ENCODE results near the gene ZRSR2.

DNA sequence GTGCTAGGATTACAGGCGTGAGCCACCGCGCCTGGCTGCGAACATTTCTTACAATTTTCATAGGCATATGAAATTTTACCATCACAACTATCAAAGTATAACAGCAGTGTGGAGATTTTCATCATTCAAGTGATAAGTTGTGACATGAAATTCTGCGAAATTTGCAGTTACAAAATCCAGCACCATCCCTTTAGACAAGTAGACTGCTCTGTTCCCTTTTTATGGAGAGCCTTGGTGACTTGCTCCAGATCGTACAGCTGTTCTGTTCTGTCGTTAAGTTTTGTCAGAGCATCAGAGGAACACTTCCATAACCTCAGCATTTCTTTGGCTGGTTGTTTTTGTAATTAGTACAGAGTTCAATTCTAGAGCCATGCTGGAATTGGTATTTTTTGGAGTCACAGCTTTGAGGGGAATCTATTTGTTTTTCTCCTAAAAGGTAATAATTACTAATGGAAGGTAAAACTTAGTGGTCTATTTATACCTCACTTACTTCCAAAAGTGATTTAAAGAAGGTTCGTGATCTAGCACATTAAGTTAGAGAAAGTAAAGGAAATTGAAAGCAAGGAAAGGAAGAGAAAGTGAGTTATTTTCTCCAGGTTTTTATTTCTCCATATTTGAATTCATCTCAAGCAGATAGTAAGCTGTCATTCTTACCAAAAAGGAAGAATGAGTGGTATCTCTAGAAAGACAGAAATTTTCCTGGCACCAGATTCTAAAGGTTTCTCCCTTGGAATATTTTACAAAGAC lies 22.1 kb downstream of the ZRSR2 start:
- TF ChIP-seq TCF7L2 (IDR thresholded peaks at IDR 0.05; ENCODE audit: low read depth, low read length), result no peak
- TF ChIP-seq, protein P1, sequence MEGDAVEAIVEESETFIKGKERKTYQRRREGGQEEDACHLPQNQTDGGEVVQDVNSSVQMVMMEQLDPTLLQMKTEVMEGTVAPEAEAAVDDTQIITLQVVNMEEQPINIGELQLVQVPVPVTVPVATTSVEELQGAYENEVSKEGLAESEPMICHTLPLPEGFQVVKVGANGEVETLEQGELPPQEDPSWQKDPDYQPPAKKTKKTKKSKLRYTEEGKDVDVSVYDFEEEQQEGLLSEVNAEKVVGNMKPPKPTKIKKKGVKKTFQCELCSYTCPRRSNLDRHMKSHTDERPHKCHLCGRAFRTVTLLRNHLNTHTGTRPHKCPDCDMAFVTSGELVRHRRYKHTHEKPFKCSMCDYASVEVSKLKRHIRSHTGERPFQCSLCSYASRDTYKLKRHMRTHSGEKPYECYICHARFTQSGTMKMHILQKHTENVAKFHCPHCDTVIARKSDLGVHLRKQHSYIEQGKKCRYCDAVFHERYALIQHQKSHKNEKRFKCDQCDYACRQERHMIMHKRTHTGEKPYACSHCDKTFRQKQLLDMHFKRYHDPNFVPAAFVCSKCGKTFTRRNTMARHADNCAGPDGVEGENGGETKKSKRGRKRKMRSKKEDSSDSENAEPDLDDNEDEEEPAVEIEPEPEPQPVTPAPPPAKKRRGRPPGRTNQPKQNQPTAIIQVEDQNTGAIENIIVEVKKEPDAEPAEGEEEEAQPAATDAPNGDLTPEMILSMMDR (IDR thresholded peaks at IDR 0.05), result no peak
- no peak for TF ChIP-seq SIN3A (IDR thresholded peaks at IDR 0.05; ENCODE audit: borderline replicate concordance, insufficient read depth, low read depth, low read length)
- TF ChIP-seq, protein P2, sequence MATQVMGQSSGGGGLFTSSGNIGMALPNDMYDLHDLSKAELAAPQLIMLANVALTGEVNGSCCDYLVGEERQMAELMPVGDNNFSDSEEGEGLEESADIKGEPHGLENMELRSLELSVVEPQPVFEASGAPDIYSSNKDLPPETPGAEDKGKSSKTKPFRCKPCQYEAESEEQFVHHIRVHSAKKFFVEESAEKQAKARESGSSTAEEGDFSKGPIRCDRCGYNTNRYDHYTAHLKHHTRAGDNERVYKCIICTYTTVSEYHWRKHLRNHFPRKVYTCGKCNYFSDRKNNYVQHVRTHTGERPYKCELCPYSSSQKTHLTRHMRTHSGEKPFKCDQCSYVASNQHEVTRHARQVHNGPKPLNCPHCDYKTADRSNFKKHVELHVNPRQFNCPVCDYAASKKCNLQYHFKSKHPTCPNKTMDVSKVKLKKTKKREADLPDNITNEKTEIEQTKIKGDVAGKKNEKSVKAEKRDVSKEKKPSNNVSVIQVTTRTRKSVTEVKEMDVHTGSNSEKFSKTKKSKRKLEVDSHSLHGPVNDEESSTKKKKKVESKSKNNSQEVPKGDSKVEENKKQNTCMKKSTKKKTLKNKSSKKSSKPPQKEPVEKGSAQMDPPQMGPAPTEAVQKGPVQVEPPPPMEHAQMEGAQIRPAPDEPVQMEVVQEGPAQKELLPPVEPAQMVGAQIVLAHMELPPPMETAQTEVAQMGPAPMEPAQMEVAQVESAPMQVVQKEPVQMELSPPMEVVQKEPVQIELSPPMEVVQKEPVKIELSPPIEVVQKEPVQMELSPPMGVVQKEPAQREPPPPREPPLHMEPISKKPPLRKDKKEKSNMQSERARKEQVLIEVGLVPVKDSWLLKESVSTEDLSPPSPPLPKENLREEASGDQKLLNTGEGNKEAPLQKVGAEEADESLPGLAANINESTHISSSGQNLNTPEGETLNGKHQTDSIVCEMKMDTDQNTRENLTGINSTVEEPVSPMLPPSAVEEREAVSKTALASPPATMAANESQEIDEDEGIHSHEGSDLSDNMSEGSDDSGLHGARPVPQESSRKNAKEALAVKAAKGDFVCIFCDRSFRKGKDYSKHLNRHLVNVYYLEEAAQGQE (IDR thresholded peaks at IDR 0.05; ENCODE audit: insufficient read depth in 1 of 2, low read depth in 2 of 2, low read length in 1 of 2), result no peak
- TF ChIP-seq POLR2AphosphoS5 (IDR thresholded peaks at IDR 0.05; ENCODE audit: low read depth, low read length), result no peak
